Naive B cell (primary cell): Measurements from ENCODE around the gene ADTRP. TPM values are rescaled to one million over a fixed set of nuclear protein-coding genes. Genes with fewer than 3 reads are reported as not detected.

Experiments
- ATAC-seq, 2 donors: fragments of 150-1000 bp; cut with Tn5 transposase; 2 replicates each; pipeline ENCODE4 v1.10.0; 2021; ENCODE audit warnings: low read depth in 2 of 2, mild to moderate bottlenecking in 2 of 2, moderate library complexity in 2 of 2
- DNase-seq: peaks from one replicate; pipeline ENCODE4 v3.0.0; 2022
- H3K27ac Mint-ChIP-seq, 6 donors: one replicate each; pipeline ENCODE4 v1.8.0; 2020 to 2022; ENCODE audit warnings: mild to moderate bottlenecking in 6 of 6, mixed read lengths in 6 of 6, moderate library complexity in 5 of 6, inconsistent platforms in 2 of 6
- H3K27me3 Mint-ChIP-seq, 3 donors: one replicate each; pipeline ENCODE4 v1.8.0; 2021 to 2022; ENCODE audit warnings: mixed read lengths in 3 of 3, mild to moderate bottlenecking in 1 of 3
- H3K36me3 Mint-ChIP-seq, 2 donors: one replicate each; pipeline ENCODE4 v1.8.0; 2020 to 2022; ENCODE audit warnings: mixed read lengths in 2 of 2, inconsistent platforms in 1 of 2, mild to moderate bottlenecking in 1 of 2
- H3K4me1 Mint-ChIP-seq, 3 donors: one replicate each; pipeline ENCODE4 v1.8.0; 2020 to 2022; ENCODE audit warnings: mixed read lengths in 3 of 3, inconsistent platforms in 1 of 3, mild to moderate bottlenecking in 1 of 3, moderate library complexity in 1 of 3
- H3K4me3 Mint-ChIP-seq, 8 donors: one replicate each; pipeline ENCODE4 v1.8.0; 2020 to 2022; ENCODE audit warnings: mild to moderate bottlenecking in 8 of 8, mixed read lengths in 8 of 8, moderate library complexity in 8 of 8, inconsistent platforms in 2 of 8
- H3K9me3 Mint-ChIP-seq, 7 donors: one replicate each; pipeline ENCODE4 v1.8.0; 2020 to 2022; ENCODE audit warnings: mixed read lengths in 7 of 7, mild to moderate bottlenecking in 5 of 7, inconsistent platforms in 2 of 7, moderate library complexity in 1 of 7
- polyA plus RNA-seq, 6 donors: library from polyadenylated mRNA; unstranded; fragments of 300-500 nt; fragmentation: Illumina TruSeq; gene quantifications; one replicate each; pipeline ENCODE4 v1.2.3, GENCODE V29; 2021; ENCODE audit warnings: low read depth in 6 of 6

Gene ADTRP
- polyA plus RNA-seq, 6 donors from 2014 or later: not detected

DNA sequence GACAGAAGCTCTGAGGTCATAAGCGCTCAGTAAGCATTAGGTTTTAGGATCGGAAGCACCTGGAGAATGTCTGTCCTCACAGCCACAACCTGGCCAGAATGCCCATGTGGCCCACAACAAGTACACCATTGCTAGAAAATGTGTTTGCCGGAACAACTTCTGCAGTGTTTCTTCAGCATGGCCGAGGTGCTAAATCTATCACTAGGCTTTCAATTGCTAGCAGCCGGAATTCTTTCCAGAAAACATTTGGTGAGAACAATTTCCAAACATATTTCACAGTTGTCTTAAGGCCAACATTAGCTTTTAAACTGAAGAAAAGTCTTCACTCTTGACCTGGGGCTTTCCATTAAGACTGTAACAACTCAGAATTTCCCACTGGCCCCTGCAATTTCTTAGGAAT lies 18.2 kb upstream of the ADTRP start:
- H3K27me3 Mint-ChIP-seq: no peaks in the 10 kb centered on the region
- H3K4me1 Mint-ChIP-seq: no peaks in the 10 kb centered on the region
- peaks cover 0 to 8% of the 10 kb centered on the region in 2 donors for H3K36me3 Mint-ChIP-seq
- H3K27ac Mint-ChIP-seq: no peak overlapping the region
- no peak for DNase-seq
- H3K9me3 Mint-ChIP-seq: peaks cover 0 to 26% (median 18%) of the 10 kb centered on the region in 7 donors
- H3K4me3 Mint-ChIP-seq: no peak overlapping the region
- no peak for ATAC-seq

GRCh38 chr6:11795403-11795802 lies 16.8 kb upstream of the ADTRP start:
- Mint-ChIP-seq H3K27ac (no peak overlapping the region), H3K9me3 (peaks cover 0 to 26% (median 18%) of the 10 kb centered on the region in 7 donors)
- ATAC-seq: no peak

DNA sequence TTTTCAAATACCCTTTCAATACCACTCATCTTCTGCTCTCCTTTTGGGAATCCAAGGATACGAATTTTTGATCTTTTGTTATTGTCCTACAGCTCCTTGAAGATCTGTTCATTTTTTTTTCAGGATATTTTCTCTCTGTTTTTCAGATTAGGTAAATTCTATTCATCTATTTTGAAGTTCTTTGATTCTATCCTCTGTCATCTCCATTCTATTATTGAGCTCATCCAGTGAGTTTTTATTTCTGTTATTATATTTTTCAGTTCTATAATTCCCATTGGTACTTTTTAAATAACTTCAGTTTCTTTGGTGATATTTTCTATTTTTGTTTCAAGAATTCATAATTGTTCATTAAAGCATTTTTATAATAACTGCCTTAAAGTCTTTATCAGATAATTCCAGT lies 14.7 kb upstream of the ADTRP start:
- Mint-ChIP-seq H3K9me3 (peaks cover 0 to 26% (median 18%) of the 10 kb centered on the region in 7 donors), H3K27me3 (no peaks in the 10 kb centered on the region), H3K36me3 (peaks cover 0 to 8% of the 10 kb centered on the region in 2 donors)

More at GRCh38 chr6:11795403-11795802, 16.8 kb upstream of the ADTRP start:
- no peak for DNase-seq
- H3K4me1 Mint-ChIP-seq: no peaks in the 10 kb centered on the region
- H3K27me3 Mint-ChIP-seq: no peaks in the 10 kb centered on the region
- no peak overlapping the region for H3K4me3 Mint-ChIP-seq
- peaks cover 0 to 8% of the 10 kb centered on the region in 2 donors for H3K36me3 Mint-ChIP-seq

DNA sequence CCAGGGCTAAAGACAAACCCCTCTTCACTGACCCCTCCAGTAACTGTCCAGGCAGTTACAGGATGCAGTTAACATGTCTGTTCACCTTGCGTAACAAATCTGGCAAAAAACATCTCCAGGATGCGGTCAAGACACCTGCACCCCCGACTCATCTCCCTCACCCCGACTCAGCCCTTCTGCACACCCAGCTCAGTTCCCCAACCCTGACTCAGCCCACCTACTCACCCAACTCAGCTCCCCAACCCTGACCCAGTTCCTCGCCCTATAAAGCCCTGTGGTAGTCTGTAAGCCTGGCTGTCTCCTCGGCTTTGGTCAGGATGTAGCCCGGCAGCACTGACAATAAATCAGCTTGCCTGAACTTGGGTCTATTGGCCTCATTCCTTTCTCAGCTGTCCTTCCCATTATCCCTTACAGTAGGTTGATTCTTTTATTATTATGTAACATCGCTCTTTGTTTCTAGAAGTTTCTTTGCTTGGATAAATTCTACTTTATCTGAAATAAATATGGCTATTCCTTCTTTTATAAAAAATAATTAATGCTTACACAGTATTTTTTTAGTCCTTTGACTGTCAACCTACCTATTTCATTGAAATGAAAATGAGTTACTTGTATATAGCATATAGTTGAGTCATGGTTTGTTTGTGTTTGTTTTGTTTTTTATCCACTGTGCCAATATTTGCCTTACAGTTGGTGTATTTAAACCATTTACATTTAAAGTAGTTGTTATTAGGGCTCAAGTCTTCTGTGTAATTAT lies 12.9 kb upstream of the ADTRP start:
- Mint-ChIP-seq H3K36me3 (peaks cover 0 to 8% of the 10 kb centered on the region in 2 donors), H3K27me3 (no peaks in the 10 kb centered on the region), H3K9me3 (peaks cover 0 to 26% (median 18%) of the 10 kb centered on the region in 7 donors), H3K4me1 (no peaks in the 10 kb centered on the region), H3K27ac (peak overlapping the region in 1 of 6 donors; percentile 50), H3K4me3 (no peak overlapping the region)
- ATAC-seq: no peak
- no peak for DNase-seq

More for the DNA sequence above, 14.7 kb upstream of the ADTRP start:
- H3K4me3 Mint-ChIP-seq: no peak overlapping the region
- no peaks in the 10 kb centered on the region for H3K4me1 Mint-ChIP-seq
- ATAC-seq (no peak), DNase-seq (no peak)
- H3K27ac Mint-ChIP-seq: peak overlapping the region in 2 of 6 donors; percentile 24 to 72

DNA sequence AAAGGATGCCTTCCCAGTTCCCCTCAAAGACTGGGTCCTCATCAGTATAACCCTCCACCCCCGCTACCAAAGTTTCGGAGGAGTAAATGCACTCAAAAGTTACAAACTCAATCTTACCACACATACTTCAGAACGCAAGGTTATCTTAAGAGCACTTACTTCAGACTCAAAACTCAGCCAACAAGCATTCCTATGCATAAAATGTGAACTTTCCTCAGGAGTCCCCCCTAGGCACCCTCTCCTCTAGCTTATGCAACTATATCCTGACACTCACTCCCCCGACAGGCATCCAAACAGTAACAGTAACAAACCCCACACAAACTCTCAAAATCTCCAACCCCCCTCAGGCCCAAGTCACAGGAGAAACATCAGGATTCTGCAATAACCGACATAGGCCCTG lies 11.1 kb upstream of the ADTRP start:
- no peak overlapping the region for H3K4me3 Mint-ChIP-seq
- DNase-seq (no peak), ATAC-seq (no peak)
- peaks cover 0 to 20% (median 12%) of the 10 kb centered on the region in 7 donors for H3K9me3 Mint-ChIP-seq
- no peaks in the 10 kb centered on the region for H3K4me1 Mint-ChIP-seq
- H3K27ac Mint-ChIP-seq: no peak overlapping the region
- no peaks in the 10 kb centered on the region for H3K27me3 Mint-ChIP-seq
- H3K36me3 Mint-ChIP-seq: peaks cover 0 to 8% of the 10 kb centered on the region in 2 donors

DNA sequence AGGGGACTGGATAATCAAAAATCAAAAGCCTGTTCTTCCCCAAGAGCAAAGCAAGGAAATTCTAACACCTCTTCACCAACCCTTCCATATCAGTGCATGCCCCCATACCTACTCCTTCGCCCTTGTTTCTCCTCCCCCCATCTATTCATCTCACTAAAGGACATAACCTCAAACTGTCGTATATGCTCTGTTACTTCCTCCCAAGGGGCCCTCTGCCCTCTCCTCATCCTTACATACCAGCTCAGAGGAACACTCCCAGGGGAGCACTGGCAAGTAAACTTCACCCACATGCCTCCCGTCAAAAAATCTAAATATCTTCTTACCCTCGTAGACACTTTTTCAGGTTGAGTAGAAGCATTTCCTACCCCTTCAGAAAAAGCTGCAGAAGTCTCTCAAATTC lies 9.4 kb upstream of the ADTRP start:
- Mint-ChIP-seq H3K36me3 (peaks cover 0 to 4% of the 10 kb centered on the region in 2 donors), H3K9me3 (peaks cover 1 to 10% (median 6%) of the 10 kb centered on the region in 7 donors), H3K4me1 (no peaks in the 10 kb centered on the region), H3K27ac (no peak overlapping the region), H3K27me3 (peaks cover 0 to 9% (median 0%) of the 10 kb centered on the region in 3 donors), H3K4me3 (no peak overlapping the region)
- DNase-seq (no peak), ATAC-seq (no peak)

GRCh38 chr6:11785774-11786579 lies 7.4 kb upstream of the ADTRP start:
- Mint-ChIP-seq H3K27me3 (peaks cover 0 to 9% (median 0%) of the 10 kb centered on the region in 3 donors), H3K36me3 (no peaks in the 10 kb centered on the region), H3K27ac (no peak overlapping the region), H3K4me1 (no peaks in the 10 kb centered on the region), H3K4me3 (no peak overlapping the region), H3K9me3 (peaks cover 0 to 10% (median 1%) of the 10 kb centered on the region in 7 donors)
- ATAC-seq (peak in 1 of 2 donors; percentile 34), DNase-seq (no peak)

DNA sequence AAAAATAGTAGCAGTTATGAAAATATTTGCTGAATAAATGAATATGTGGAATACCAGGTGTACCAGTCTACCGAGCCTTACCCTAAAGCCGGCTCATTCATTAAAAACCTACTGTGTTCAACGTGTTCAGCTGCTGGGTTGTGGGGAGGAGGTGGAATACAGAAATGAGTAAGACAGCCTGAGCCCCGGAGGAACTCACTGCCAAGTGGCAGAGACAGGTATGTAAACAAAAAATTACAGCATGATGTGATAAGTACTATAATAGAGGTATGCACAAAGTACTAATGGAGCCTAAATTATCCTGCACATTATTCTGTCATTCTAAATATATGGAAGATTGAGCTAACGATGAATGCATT lies 6.8 kb upstream of the ADTRP start:
- DNase-seq: no peak
- Mint-ChIP-seq H3K4me1 (no peaks in the 10 kb centered on the region), H3K27me3 (peaks cover 0 to 9% (median 0%) of the 10 kb centered on the region in 3 donors), H3K9me3 (peaks cover 0 to 10% (median 1%) of the 10 kb centered on the region in 7 donors), H3K4me3 (no peak overlapping the region), H3K36me3 (no peaks in the 10 kb centered on the region), H3K27ac (no peak overlapping the region)
- no peak for ATAC-seq

GRCh38 chr6:11784341-11784740 lies 5.7 kb upstream of the ADTRP start:
- Mint-ChIP-seq H3K4me3 (no peak overlapping the region), H3K27ac (no peak overlapping the region), H3K9me3 (peaks cover 0 to 10% (median 1%) of the 10 kb centered on the region in 7 donors), H3K4me1 (no peaks in the 10 kb centered on the region), H3K27me3 (peaks cover 0 to 9% (median 0%) of the 10 kb centered on the region in 3 donors), H3K36me3 (no peaks in the 10 kb centered on the region)
- ATAC-seq (no peak), DNase-seq (no peak)

DNA sequence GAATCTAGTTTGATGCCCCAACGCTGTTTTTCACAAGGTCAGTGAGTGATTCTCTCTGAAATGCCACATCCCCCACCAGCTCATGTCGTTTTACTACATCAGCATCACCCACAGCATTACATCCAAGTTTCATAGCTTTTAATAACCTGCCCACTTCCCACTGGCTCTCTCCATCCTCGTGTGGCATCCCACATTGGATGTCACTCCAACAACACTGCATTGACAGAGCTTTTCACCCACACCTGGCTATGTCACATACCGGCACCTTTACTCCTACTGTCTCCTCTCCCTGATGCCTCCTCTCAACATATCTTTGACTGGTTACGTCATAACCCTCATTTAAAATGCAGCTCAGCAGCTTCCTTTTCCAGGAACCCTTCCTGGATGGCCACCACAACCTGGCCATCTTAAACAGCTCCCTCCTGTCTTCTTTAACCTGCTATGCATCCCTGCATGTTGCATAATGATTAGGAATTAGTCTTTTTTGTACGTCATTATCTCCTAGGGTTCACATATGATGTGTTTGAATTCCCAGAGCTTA lies 5.0 kb upstream of the ADTRP start:
- DNase-seq: no peak
- no peak overlapping the region for H3K4me3 Mint-ChIP-seq
- H3K27me3 Mint-ChIP-seq: peaks cover 0 to 9% (median 0%) of the 10 kb centered on the region in 3 donors
- H3K4me1 Mint-ChIP-seq: no peaks in the 10 kb centered on the region
- H3K9me3 Mint-ChIP-seq: peaks cover 0 to 10% (median 1%) of the 10 kb centered on the region in 7 donors
- H3K36me3 Mint-ChIP-seq: no peaks in the 10 kb centered on the region
- no peak overlapping the region for H3K27ac Mint-ChIP-seq
- ATAC-seq: no peak

DNA sequence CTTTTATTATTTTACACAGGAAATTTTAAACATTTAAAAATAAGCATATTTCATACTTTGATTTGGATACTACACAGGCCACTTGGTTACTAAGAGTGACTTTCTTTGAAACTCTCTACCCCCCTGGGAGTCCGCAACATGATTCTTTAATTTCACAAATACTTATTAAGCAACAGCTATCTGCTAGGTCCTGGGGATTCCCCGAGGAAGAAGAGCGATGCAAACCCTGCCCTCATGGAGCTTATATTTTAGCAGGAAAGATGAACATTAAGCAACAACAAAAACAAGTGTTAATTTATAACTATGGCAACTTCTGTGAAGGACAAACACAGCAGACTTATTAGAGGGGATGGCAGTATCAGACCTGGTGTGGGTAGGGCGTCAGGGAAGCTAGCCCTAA lies 3.9 kb upstream of the ADTRP start:
- DNase-seq (no peak), ATAC-seq (no peak)
- no peak overlapping the region for H3K4me3 Mint-ChIP-seq
- peaks cover 0 to 10% (median 1%) of the 10 kb centered on the region in 7 donors for H3K9me3 Mint-ChIP-seq
- H3K27me3 Mint-ChIP-seq: peaks cover 0 to 9% (median 0%) of the 10 kb centered on the region in 3 donors
- H3K27ac Mint-ChIP-seq: no peak overlapping the region
- H3K36me3 Mint-ChIP-seq: no peaks in the 10 kb centered on the region
- no peaks in the 10 kb centered on the region for H3K4me1 Mint-ChIP-seq

DNA sequence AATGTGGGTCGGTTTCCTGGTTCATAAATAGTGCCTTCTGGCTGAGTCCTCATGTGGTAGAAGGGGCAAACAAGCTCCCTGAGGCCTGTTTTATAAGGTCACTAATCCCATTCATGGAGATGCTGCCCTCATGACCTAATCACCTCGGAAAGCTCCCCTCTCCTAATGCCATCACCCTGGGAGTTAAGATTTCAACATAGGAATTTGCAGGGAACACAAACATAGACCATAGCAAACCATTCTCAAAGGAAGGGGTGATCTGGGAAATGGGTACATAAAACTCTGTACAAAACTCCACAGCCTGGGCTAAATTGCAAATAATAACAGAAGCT lies 1.5 kb upstream of the ADTRP start:
- Mint-ChIP-seq H3K27me3 (peaks cover 0 to 14% (median 0%) of the 10 kb centered on the region in 3 donors), H3K27ac (no peak overlapping the region), H3K4me1 (no peaks in the 10 kb centered on the region), H3K4me3 (no peak overlapping the region), H3K36me3 (no peaks in the 10 kb centered on the region), H3K9me3 (peaks cover 0 to 10% (median 1%) of the 10 kb centered on the region in 7 donors)
- DNase-seq: no peak
- ATAC-seq: no peak

DNA sequence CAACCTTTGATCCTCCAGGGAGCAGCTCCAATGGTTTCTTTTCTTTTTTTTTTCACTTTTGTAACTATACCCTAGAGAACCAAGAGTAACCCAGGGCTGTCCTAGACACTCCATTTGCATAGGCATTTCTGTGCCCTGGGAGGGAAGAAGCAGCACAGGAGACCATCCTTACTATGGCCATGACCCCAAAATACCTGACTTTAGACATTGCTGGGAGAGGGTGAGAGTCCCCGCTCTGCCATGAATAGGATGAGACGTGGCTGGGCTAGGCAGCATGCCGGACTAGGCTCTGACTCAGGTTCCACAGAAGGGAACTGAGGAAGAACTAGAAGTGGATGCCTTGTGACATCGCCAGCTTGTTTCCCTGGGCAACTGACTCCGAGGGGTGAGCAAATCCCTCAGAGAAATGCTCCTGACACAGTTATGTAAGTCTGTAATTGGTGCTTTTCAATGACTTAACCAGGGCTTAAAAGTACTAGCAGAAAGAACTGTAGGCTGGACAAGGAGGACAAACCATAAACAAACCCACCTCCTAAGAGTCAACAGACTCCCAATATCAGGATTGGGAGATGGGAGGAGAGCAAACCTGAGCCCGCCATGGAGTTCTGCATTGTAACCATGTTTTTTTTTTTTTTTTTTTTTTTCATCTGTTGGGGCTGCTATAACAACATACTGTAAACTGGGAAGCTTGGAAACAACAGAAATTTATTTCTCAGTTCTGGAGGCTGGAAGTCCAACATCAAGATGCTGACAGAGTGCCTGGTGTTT lies 910 bp upstream of the ADTRP start:
- H3K36me3 Mint-ChIP-seq: no peaks in the 10 kb centered on the region
- H3K4me3 Mint-ChIP-seq: no peak overlapping the region
- DNase-seq (no peak), ATAC-seq (no peak)
- H3K4me1 Mint-ChIP-seq: no peaks in the 10 kb centered on the region
- H3K9me3 Mint-ChIP-seq: peaks cover 0 to 10% (median 1%) of the 10 kb centered on the region in 7 donors
- H3K27me3 Mint-ChIP-seq: peaks cover 0 to 18% (median 0%) of the 10 kb centered on the region in 3 donors
- H3K27ac Mint-ChIP-seq: no peak overlapping the region
